ENCODE measurements around the gene PDE4A.
"Not testable (repeated sequence)": the region's sequence is repeated elsewhere in the genome, so short reads cannot be mapped to it uniquely, and the experiment has no call there.

Gene PDE4A

DNA sequence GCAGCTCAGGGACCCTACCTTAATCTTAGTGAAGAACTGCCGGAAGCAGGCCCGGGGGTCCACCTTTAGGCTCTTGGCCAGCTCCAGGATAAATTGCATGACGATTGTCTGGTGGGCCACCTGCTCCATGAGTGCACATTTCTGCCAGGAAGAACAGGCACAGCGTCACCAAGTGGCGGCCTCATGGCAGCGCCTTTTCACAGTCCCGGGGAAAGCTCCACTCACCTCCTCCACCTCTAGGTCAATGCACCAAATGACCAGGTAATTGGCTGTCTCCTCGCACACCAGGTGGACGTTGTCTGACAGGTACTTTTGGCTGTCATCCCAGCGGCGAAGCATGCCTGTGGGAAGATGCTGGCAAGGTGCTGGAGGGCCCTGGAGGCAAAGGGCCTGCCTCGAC lies 25.3 kb upstream of the PDE4A start:
- H3K36me3 Mint-ChIP-seq (ENCODE audit: low read depth) = peaks cover 97% of the 10 kb centered on the region
- H3K27me3 Mint-ChIP-seq = no peaks in the 10 kb centered on the region
- no peak overlapping the region for H3K27ac Mint-ChIP-seq
- no peak overlapping the region for H3K4me3 Mint-ChIP-seq
- no peaks in the 10 kb centered on the region for H3K9me3 Mint-ChIP-seq
- intact Hi-C loops (cut with micrococcal nuclease) = no loop called here
- peaks cover 36% of the 10 kb centered on the region for H3K4me1 Mint-ChIP-seq (ENCODE audit: low read depth)

GRCh38 chr19:10395436-10395835 lies 24.9 kb upstream of the PDE4A start:
- Mint-ChIP-seq H3K9me3 (no peaks in the 10 kb centered on the region), H3K4me1 (ENCODE audit: low read depth) (peaks cover 38% of the 10 kb centered on the region), H3K27me3 (no peaks in the 10 kb centered on the region), H3K4me3 (no peak overlapping the region), H3K27ac (no peak overlapping the region), H3K36me3 (ENCODE audit: low read depth) (peaks cover 97% of the 10 kb centered on the region)
- intact Hi-C loops (cut with micrococcal nuclease) = no loop called here

DNA sequence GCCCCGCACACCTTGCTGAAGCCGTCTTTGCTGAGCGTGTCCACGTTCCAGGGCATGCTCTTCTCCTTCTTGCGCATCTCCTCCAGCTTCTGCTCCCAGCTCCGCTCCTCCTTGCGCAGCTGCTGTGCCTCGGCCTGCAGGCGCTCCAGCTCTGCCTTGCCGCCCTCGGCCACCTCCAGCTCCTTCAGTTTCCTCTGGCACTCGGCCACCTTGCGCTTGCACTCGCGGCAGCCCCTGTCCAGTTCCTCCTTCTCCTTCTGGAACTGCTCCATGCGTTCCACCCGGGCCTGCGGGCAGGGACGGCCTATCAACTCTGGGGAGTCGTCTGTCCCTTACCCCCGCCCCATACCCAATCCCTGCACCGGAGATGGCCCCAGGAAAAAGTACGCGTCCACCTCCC lies 24.4 kb upstream of the PDE4A start:
- intact Hi-C loops (cut with micrococcal nuclease) = no loop called here
- Mint-ChIP-seq H3K27me3 (no peaks in the 10 kb centered on the region), H3K27ac (no peak overlapping the region), H3K4me1 (ENCODE audit: low read depth) (peaks cover 42% of the 10 kb centered on the region), H3K4me3 (no peak overlapping the region), H3K36me3 (ENCODE audit: low read depth) (peaks cover 93% of the 10 kb centered on the region), H3K9me3 (no peaks in the 10 kb centered on the region)

DNA sequence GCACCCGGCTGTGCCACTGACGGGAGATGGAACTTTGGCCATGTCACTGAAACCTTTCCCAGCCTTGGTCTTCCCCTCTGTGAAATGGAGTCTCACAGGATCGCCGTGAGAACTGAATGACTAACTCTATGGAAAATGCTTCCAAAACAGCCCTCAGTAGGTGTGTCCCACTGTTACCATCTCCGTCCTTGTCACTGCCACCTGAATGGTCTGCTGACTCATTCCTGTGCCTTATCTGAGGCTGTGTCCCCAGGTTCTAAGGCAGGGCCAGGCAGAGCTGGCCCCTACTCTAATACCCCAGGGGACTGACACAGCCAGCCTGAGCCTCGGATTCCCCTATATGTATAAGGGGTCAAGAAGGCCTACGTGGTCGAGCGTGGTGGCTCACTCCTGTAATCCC lies 21.5 kb upstream of the PDE4A start:
- H3K27me3 Mint-ChIP-seq = no peaks in the 10 kb centered on the region
- intact Hi-C loops (cut with micrococcal nuclease) = no loop called here
- H3K4me3 Mint-ChIP-seq = no peak overlapping the region
- peak overlapping the region; percentile 47 for H3K27ac Mint-ChIP-seq
- H3K36me3 Mint-ChIP-seq (ENCODE audit: low read depth) = peaks cover 82% of the 10 kb centered on the region
- no peaks in the 10 kb centered on the region for H3K9me3 Mint-ChIP-seq
- H3K4me1 Mint-ChIP-seq (ENCODE audit: low read depth) = peaks cover 64% of the 10 kb centered on the region

DNA sequence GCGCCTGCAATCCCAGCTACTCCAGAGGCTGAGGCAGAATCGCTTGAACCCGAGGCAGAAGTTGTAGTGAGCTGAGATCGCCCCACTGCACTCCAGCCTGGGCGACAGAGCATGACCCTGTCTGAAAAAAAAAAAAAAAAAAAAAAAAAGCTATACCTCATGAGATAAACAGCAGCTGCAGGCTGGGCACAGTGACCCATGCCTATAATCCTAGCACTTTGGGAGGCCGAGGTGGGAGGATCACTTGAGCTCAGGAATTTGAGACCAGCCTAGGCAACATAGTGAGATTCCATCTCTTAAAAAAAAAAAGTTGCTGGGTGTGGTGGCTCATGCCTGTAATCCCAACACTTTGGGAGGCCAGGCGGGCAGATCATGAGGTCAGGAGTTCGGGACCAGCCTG lies 21.0 kb upstream of the PDE4A start:
- H3K9me3 Mint-ChIP-seq; H3K4me3 Mint-ChIP-seq; H3K27me3 Mint-ChIP-seq; intact Hi-C loops (cut with micrococcal nuclease): not testable (repeated sequence)
- H3K36me3 Mint-ChIP-seq (ENCODE audit: low read depth) = peaks cover 79% of the 10 kb centered on the region
- peaks cover 67% of the 10 kb centered on the region for H3K4me1 Mint-ChIP-seq (ENCODE audit: low read depth)
- peak overlapping the region; percentile 47 for H3K27ac Mint-ChIP-seq

DNA sequence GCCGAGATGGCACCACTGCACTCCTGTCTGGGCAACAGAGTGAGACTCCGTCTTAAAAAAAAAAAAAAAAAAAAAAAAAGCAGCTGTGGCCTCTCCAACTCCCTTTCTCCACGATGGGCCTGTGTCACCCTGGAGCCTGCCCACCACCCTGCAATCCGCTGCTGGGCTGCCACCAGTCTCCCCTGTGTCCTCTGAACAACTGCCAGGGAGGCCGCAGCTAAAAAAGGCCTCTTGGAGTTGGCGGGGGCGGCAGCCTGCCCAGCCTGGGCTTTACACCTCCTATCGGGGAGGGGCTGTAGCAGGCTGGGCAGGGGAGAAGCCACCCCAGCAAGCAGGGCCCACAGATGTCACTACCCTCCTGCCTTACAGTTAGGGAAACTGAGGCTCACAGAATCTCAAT lies 20.5 kb upstream of the PDE4A start:
- no peaks in the 10 kb centered on the region for H3K27me3 Mint-ChIP-seq
- no peak overlapping the region for H3K27ac Mint-ChIP-seq
- H3K36me3 Mint-ChIP-seq (ENCODE audit: low read depth) = peaks cover 74% of the 10 kb centered on the region
- intact Hi-C loops (cut with micrococcal nuclease) = no loop called here
- H3K9me3 Mint-ChIP-seq = no peaks in the 10 kb centered on the region
- H3K4me1 Mint-ChIP-seq (ENCODE audit: low read depth) = peaks cover 72% of the 10 kb centered on the region
- no peak overlapping the region for H3K4me3 Mint-ChIP-seq

DNA sequence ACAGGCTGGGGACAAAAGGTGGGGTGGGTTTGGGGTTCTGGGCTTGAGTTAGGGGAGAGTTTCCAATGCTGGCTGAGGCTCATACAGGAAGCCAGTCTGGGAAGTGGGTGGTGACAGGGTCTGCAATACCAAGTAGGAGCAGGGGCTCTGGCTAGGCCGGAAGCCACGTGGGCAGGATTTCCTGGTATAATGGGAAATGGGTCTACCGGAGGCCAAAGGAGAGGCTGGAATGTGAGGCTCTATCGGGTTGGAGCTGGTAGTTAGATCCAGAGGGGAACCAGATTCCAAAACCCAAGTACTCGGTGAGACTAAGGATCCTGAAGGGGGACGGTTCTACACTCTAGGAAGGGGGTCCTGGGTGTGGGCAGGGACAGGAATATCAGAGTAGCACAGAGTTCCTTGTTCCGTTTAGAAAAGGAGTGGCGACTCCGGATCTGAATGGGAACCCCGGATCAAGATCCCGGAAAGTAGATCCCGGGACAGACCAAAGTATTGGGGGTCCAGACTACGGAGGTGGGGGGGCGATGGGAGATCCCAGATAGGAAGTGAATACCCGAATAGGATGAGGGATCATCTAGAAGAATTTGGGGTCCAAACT lies 17.8 kb upstream of the PDE4A start:
- Mint-ChIP-seq H3K27me3 (no peaks in the 10 kb centered on the region), H3K4me3 (peak overlapping the region; percentile 96), H3K36me3 (ENCODE audit: low read depth) (peaks cover 52% of the 10 kb centered on the region), H3K9me3 (no peaks in the 10 kb centered on the region), H3K4me1 (ENCODE audit: low read depth) (peaks cover 78% of the 10 kb centered on the region), H3K27ac (peak overlapping the region; percentile 93)
- intact Hi-C loops (cut with micrococcal nuclease) = no loop called here

DNA sequence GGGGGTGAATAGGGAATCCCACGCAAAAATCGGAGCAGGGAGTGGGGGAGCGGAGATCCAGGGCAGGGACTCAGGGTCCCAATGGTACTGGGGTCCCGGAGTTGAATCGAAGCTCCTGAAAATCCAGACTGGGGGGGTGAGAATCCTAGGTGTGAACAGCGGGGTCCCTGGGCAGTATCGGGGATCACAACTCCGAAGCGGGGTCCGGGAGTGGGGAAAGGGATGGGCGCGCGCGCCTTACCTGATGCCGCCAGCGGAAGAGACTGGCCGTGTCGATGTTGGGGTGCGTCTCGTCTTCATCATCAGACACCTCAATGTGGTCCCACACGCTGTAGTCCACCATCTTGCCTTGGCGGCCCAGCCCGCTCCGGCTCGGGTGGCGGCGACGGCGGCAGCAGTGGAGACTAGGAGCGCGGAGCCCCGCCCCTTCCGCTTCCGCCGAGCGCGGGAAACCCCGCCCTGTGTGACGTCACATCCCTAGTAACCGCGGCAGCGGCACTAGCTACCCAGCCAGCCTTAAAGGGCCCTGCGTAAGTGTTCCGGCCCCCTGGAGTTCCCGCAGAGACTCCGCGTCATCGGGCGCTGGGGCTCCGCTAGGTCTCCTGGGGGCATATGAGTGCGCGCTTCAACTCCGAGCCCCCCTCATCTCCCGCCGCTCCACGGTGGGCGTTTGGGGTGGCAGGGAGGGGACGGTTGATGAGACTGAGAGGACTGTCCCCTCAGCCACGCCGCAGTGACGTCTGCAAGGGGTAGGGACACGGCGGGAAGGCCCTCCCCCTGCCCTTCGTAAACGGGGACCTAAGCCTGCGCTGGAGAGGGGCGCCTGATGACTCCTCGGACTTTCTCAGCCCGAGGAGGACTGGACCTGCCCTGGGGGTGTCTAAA lies 17.0 kb upstream of the PDE4A start, which contains the start of gene CDC37:
Gene CDC37 (minus strand): TSS at position 406 of the 885 bp plus-strand sequence. CDS start 63 bp downstream, at position 343.
- intact Hi-C loops (cut with micrococcal nuclease) = loop anchor here (1.0 to 2.0 kb wide), 3 partner anchors 13 to 33 kb away; no protein-coding TSS in a partner anchor
- no peaks in the 10 kb centered on the region for H3K9me3 Mint-ChIP-seq
- no peaks in the 10 kb centered on the region for H3K27me3 Mint-ChIP-seq
- peak within 1 kb of the TSS; percentile 93 for H3K27ac Mint-ChIP-seq
- H3K4me1 Mint-ChIP-seq (ENCODE audit: low read depth) = peaks cover 78% of the 10 kb centered on the region
- peaks cover 44% of the 10 kb centered on the region for H3K36me3 Mint-ChIP-seq (ENCODE audit: low read depth)
- peak within 1 kb of the TSS; percentile 96 for H3K4me3 Mint-ChIP-seq

GRCh38 chr19:10404888-10405820 lies 15.2 kb upstream of the PDE4A start:
- Mint-ChIP-seq H3K36me3 (ENCODE audit: low read depth) (peaks cover 29% of the 10 kb centered on the region), H3K27ac (peak overlapping the region; percentile 93), H3K27me3 (no peaks in the 10 kb centered on the region), H3K4me1 (ENCODE audit: low read depth) (peaks cover 85% of the 10 kb centered on the region), H3K9me3 (no peaks in the 10 kb centered on the region), H3K4me3 (peak overlapping the region; percentile 96)
- intact Hi-C loops (cut with micrococcal nuclease) = loop anchor here (1.0 to 2.0 kb wide), 3 partner anchors 11 to 31 kb away; no protein-coding TSS in a partner anchor

DNA sequence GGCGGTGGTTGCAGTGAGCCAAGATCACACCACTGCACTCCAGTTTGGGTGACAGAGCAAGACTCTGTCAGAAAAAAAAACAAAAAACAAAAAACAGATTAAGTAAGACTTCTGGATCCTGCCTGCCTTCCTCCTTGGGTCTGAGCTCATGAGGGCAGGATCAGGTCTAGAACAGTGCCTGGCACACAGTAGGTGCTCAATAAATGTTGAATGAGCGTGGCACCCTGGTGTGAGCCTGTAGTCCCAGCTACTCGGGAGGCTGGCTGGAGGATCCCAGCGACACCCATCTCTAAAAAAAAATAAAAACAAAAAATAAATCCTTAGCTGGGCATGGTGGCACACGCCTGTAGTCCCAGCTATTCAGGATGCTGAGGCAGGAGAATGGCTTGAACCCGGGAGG lies 14.1 kb upstream of the PDE4A start:
- intact Hi-C loops (cut with micrococcal nuclease) = no loop called here
- Mint-ChIP-seq H3K9me3 (no peaks in the 10 kb centered on the region), H3K4me1 (ENCODE audit: low read depth) (peaks cover 82% of the 10 kb centered on the region)

DNA sequence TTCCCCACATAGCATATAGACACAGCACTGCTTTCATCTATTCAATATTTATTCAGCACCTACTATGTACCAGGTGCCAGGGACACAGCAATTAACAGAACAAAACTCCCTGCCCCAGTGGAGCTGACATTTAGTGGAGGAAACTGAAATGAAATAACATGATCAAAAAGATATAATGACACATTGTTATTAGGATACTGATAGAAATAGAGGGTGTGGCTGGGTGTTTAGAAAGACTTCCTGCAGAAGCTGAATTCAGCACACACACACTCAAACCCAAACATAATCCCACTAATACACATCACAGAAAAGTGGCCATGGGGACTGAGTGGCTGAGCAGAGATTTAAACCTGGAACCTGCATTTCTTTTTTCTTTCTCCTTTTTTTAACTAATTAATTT lies 13.2 kb upstream of the PDE4A start:
- Mint-ChIP-seq H3K36me3 (ENCODE audit: low read depth) (peaks cover 25% of the 10 kb centered on the region), H3K27ac (peak overlapping the region; percentile 93), H3K4me3 (no peak overlapping the region), H3K9me3 (no peaks in the 10 kb centered on the region), H3K27me3 (no peaks in the 10 kb centered on the region), H3K4me1 (ENCODE audit: low read depth) (peaks cover 78% of the 10 kb centered on the region)
- intact Hi-C loops (cut with micrococcal nuclease) = no loop called here

More for the DNA sequence above, 14.1 kb upstream of the PDE4A start:
- Mint-ChIP-seq H3K27ac (peak overlapping the region; percentile 93), H3K27me3 (no peaks in the 10 kb centered on the region), H3K36me3 (ENCODE audit: low read depth) (peaks cover 25% of the 10 kb centered on the region), H3K4me3 (peak overlapping the region; percentile 96)

GRCh38 chr19:10408511-10409283 lies 11.6 kb upstream of the PDE4A start:
- Mint-ChIP-seq H3K9me3 (no peaks in the 10 kb centered on the region), H3K27ac (peak overlapping the region; percentile 91), H3K4me1 (ENCODE audit: low read depth) (peaks cover 69% of the 10 kb centered on the region), H3K27me3 (no peaks in the 10 kb centered on the region), H3K4me3 (peak overlapping the region; percentile 63), H3K36me3 (ENCODE audit: low read depth) (peaks cover 9% of the 10 kb centered on the region)
- intact Hi-C loops (cut with micrococcal nuclease) = loop anchor here (1.0 kb wide), 1 partner anchor 8 kb away; no protein-coding TSS in a partner anchor

DNA sequence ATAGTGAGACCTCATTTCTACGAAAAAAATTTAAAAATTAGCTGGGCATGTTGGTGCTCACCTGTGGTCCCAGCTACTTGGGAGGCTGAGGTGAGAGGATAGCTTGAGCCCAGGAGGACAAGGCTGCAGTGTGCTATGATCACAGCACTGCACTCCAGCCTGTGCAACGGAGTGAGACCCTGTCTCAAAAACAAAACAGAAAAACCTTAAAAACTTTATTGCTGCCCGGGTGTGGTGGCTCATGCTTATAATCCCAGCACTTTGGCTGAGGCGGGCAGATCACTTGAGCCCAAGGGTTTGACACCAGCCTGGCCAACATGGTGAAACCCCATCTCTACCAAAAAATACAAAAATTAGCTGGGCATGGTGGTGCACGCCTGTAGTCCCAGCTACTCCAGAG lies 9.1 kb upstream of the PDE4A start:
- not testable (repeated sequence) for H3K4me3 Mint-ChIP-seq
- H3K4me1 Mint-ChIP-seq (ENCODE audit: low read depth) = peaks cover 60% of the 10 kb centered on the region

More for the DNA sequence above, 9.1 kb upstream of the PDE4A start:
- intact Hi-C loops (cut with micrococcal nuclease); H3K27me3 Mint-ChIP-seq; H3K36me3 Mint-ChIP-seq (ENCODE audit: low read depth); H3K9me3 Mint-ChIP-seq: not testable (repeated sequence)
- peak overlapping the region; percentile 41 for H3K27ac Mint-ChIP-seq
